ENCODE measurements around the gene CISD1. TPM values are rescaled to one million over a fixed set of nuclear protein-coding genes. Genes with fewer than 3 reads are reported as not detected.

CISD1 gene
- total RNA-seq, 1 experiment from 2014 or later = 75.3 TPM

- H3K4me1 ChIP-seq (replicated peaks; ENCODE audit: insufficient read depth) = peaks cover 20% of the 10 kb centered on the region
- no peaks in the 10 kb centered on the region for H4K20me1 ChIP-seq (ENCODE audit: insufficient read depth)
- ChIA-PET POLR2A (ENCODE audit: unreplicated experiment) (no interaction called here), CTCF (no interaction called here)
- no TSS peak for BruUV-seq (replicated peaks)
- H3K9me2 ChIP-seq (ENCODE audit: insufficient read depth) = no peaks in the 10 kb centered on the region
- no peak for DNase-seq
- no peaks in the 10 kb centered on the region for H3K9me3 ChIP-seq (ENCODE audit: insufficient read depth, low read depth)
- peaks cover 25% of the 10 kb centered on the region for H3F3A ChIP-seq (ENCODE audit: insufficient read depth, low read depth)
- peak overlapping the region; percentile 66; the same call in 1 of the 2 replicates for H3K4me3 ChIP-seq
- H3K27me3 ChIP-seq (ENCODE audit: insufficient read depth, low read depth) = no peaks in the 10 kb centered on the region
- peaks cover 59% of the 10 kb centered on the region for H3K79me2 ChIP-seq (ENCODE audit: low read depth)
- intact Hi-C loops (cut with micrococcal nuclease; ENCODE audit: unreplicated experiment) = loop anchor here (2.0 kb wide), 1 partner anchor 48 kb away; no protein-coding TSS in a partner anchor
- no peaks in the 10 kb centered on the region for H3K36me3 ChIP-seq (ENCODE audit: low read depth)
- no peak overlapping the region for H2AFZ ChIP-seq
- no peak overlapping the region for H3K27ac ChIP-seq
- peak overlapping the region; percentile 96 for H3K4me2 ChIP-seq
- no peak for TF ChIP-seq EZH2 (IDR thresholded peaks at IDR 0.05; ENCODE audit: low read depth)
- TF ChIP-seq, protein P1, sequence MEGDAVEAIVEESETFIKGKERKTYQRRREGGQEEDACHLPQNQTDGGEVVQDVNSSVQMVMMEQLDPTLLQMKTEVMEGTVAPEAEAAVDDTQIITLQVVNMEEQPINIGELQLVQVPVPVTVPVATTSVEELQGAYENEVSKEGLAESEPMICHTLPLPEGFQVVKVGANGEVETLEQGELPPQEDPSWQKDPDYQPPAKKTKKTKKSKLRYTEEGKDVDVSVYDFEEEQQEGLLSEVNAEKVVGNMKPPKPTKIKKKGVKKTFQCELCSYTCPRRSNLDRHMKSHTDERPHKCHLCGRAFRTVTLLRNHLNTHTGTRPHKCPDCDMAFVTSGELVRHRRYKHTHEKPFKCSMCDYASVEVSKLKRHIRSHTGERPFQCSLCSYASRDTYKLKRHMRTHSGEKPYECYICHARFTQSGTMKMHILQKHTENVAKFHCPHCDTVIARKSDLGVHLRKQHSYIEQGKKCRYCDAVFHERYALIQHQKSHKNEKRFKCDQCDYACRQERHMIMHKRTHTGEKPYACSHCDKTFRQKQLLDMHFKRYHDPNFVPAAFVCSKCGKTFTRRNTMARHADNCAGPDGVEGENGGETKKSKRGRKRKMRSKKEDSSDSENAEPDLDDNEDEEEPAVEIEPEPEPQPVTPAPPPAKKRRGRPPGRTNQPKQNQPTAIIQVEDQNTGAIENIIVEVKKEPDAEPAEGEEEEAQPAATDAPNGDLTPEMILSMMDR (conservative IDR thresholded peaks at IDR 0.05) = no peak
Observed at GRCh38 chr10:58265249-58265648, 3.7 kb upstream of the CISD1 start.

DNA sequence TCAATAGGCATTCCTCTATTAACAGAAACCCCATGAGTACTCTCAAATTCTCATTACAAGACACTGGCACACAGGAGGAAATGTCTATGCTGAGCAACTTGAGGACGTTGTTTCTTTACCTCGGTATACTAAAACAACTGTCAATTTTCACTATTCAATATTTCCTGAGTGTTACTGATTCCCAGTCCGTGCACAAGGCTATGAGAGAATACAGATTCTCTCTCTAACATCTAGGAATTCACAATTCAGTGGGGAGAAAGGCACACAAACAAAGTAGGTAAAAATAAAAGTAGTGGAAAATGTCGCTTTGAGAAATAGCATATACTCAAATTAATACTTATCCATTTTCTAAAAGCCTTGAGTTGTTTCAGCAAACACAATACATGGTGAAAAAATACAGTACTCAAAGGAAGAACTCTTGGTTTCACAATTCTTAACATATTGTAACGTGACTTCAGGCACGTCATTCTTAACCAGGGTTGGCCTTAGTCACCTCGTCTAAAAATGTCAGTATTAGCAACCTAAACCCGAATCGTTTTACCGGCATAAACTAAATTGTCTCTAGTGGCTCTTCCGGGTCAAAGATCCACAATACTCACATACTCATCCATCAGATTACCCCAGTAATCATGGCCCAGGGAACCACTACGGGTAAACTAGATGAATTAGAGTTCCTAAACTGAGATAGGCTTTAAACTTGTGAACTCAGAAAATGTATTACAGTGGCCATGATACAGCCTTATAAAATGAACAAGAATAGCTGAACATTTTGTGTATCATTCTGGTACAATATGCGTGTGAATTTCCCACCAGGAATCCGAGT lies 2.7 kb upstream of the CISD1 start:
- POLR2A ChIA-PET (ENCODE audit: unreplicated experiment) = interaction anchor here (0.6 to 0.7 kb wide), 3 partner anchors 29 to 1704 kb away, joined by 3 to 5 read pairs (median 3); no protein-coding TSS in a partner anchor
- Histone ChIP-seq H3K9me3 (ENCODE audit: insufficient read depth, low read depth) (no peaks in the 10 kb centered on the region), H3K79me2 (ENCODE audit: low read depth) (peaks cover 62% of the 10 kb centered on the region), H3K4me1 (replicated peaks; ENCODE audit: insufficient read depth) (peaks cover 27% of the 10 kb centered on the region), H3F3A (ENCODE audit: insufficient read depth, low read depth) (peaks cover 26% of the 10 kb centered on the region), H3K4me2 (peak overlapping the region; percentile 96), H4K20me1 (ENCODE audit: insufficient read depth) (no peaks in the 10 kb centered on the region), H3K36me3 (ENCODE audit: low read depth) (no peaks in the 10 kb centered on the region), H3K9me2 (ENCODE audit: insufficient read depth) (no peaks in the 10 kb centered on the region), H2AFZ (peak overlapping the region; percentile 77), H3K4me3 (peak overlapping the region; percentile 66), H3K27me3 (ENCODE audit: insufficient read depth, low read depth) (no peaks in the 10 kb centered on the region), H3K27ac (peak overlapping the region; percentile 65)
- DNase-seq = peak in 1 of 2 experiments; percentile 70
- intact Hi-C loops (cut with micrococcal nuclease; ENCODE audit: unreplicated experiment) = loop anchor here (2.0 kb wide), 1 partner anchor 29 kb away; no protein-coding TSS in a partner anchor
- no peak for TF ChIP-seq EZH2 (IDR thresholded peaks at IDR 0.05; ENCODE audit: low read depth)
- TF ChIP-seq, protein P1 (conservative IDR thresholded peaks at IDR 0.05) = no peak
- BruUV-seq (replicated peaks) = no TSS peak
- CTCF ChIA-PET = interaction anchor here (0.7 kb wide), 2 partner anchors 9 to 29 kb away, joined by 3 to 4 read pairs; no protein-coding TSS in a partner anchor

- Histone ChIP-seq H3K79me2 (ENCODE audit: low read depth) (peaks cover 65% of the 10 kb centered on the region), H3K36me3 (ENCODE audit: low read depth) (0 out of 2 replicates have a peak, but pooled peaks cover 2% of the 10 kb centered on the region), H2AFZ (peak overlapping the region; percentile 77), H3K4me2 (peak overlapping the region; percentile 96), H3K27me3 (ENCODE audit: insufficient read depth, low read depth) (no peaks in the 10 kb centered on the region), H3K4me1 (replicated peaks; ENCODE audit: insufficient read depth) (peaks cover 27% of the 10 kb centered on the region), H3F3A (ENCODE audit: insufficient read depth, low read depth) (peaks cover 26% of the 10 kb centered on the region), H3K27ac (peak overlapping the region; percentile 65), H3K9me3 (ENCODE audit: insufficient read depth, low read depth) (no peaks in the 10 kb centered on the region), H4K20me1 (ENCODE audit: insufficient read depth) (no peaks in the 10 kb centered on the region), H3K4me3 (peak overlapping the region; percentile 66), H3K9me2 (ENCODE audit: insufficient read depth) (no peaks in the 10 kb centered on the region)
- peak; percentile 69 to 86 for DNase-seq
- CTCF ChIA-PET = interaction anchor here (0.7 kb wide), 2 partner anchors 8 to 30 kb away, joined by 3 to 4 read pairs; no protein-coding TSS in a partner anchor
- intact Hi-C loops (cut with micrococcal nuclease; ENCODE audit: unreplicated experiment) = loop anchor here (1.0 to 2.0 kb wide), 2 partner anchors 30 to 87 kb away; no protein-coding TSS in a partner anchor
- POLR2A ChIA-PET (ENCODE audit: unreplicated experiment) = interaction anchor here (0.6 to 0.7 kb wide), 4 partner anchors 30 to 1705 kb away, joined by 3 to 5 read pairs (median 3); no protein-coding TSS in a partner anchor
- BruUV-seq (replicated peaks) = TSS peak; percentile 43
- TF ChIP-seq, protein P1 (conservative IDR thresholded peaks at IDR 0.05) = no peak
- no peak for TF ChIP-seq EZH2 (IDR thresholded peaks at IDR 0.05; ENCODE audit: low read depth)
Observed at GRCh38 chr10:58266826-58267712, 1.9 kb upstream of the CISD1 start.
